Kidney capillary endothelial cell (primary cell): ENCODE results near the gene COA6.

Source experiments
- DNase-seq: peaks from one replicate; pipeline ENCODE4 v3.0.0-alpha.2; 2018; ENCODE audit warnings: low spot score

COA6 gene

GRCh38 chr1:234412830-234413229, 39.6 kb downstream of the COA6 start:
- DNase-seq: no peak

- no peak for DNase-seq
Measured at GRCh38 chr1:234413485-234413884, 40.2 kb downstream of the COA6 start.

GRCh38 chr1:234413990-234414389, 40.7 kb downstream of the COA6 start:
- DNase-seq: no peak

- DNase-seq: no peak
Measured at GRCh38 chr1:234427950-234428646, 54.8 kb downstream of the COA6 start.

GRCh38 chr1:234429434-234429806, 56.2 kb downstream of the COA6 start:
- no peak for DNase-seq

GRCh38 chr1:234430691-234431090, 57.4 kb downstream of the COA6 start:
- DNase-seq: no peak

- peak; percentile 62 for DNase-seq
Measured at GRCh38 chr1:234431255-234431654, 58.0 kb downstream of the COA6 start.

- peak; percentile 29 for DNase-seq
Measured at GRCh38 chr1:234433563-234434285, 60.5 kb downstream of the COA6 start.
